Amygdala (tissue), 56 donors: ENCODE measurements around the gene TATDN2.

Source experiments
- DNase-seq, 56 donors: peaks; one replicate each; lab custom pipeline; 2025; lab: John Stamatoyannopoulos, UW

The TATDN2 gene

DNA sequence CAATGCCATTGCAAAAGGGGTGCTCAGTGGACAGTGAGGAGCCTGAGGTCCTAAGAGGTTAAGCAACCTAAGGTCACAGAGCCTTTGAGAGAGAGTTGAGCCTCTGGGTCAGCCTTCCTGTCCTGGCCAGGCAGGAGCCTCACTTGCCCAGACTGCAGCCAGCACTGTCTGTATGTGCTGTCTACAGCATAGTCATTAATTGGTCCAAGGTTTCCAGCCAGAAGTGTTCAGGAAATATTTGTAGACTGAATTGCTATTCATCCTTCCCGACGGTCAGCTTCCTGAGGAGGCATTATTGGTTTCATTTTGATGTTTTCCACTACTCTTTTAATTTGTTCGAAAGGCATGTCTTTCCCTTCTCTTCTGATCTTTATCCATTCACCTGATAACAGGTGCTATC, 64.6 kb downstream of the TATDN2 start:
- no peak for DNase-seq

DNA sequence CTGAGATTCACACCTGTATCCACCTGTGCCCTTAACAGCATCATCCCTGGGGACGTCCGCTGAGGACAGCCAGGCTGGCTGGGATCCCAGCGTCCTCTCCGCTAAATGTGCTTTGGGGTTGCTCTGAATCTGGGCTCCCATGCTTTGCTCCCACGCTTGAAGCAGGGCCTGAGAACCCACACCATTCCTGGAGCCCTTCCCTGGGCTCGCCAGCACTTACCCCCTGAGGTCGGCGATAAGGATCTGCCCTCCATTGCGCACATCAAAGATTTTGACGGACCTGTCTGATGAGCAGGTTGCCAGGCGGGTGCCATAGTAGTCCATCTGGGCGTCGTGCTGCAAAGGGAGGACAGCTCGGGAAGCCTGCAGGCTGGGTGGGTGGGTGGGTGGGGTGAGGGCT, 66.8 kb downstream of the TATDN2 start:
- DNase-seq = no peak

DNA sequence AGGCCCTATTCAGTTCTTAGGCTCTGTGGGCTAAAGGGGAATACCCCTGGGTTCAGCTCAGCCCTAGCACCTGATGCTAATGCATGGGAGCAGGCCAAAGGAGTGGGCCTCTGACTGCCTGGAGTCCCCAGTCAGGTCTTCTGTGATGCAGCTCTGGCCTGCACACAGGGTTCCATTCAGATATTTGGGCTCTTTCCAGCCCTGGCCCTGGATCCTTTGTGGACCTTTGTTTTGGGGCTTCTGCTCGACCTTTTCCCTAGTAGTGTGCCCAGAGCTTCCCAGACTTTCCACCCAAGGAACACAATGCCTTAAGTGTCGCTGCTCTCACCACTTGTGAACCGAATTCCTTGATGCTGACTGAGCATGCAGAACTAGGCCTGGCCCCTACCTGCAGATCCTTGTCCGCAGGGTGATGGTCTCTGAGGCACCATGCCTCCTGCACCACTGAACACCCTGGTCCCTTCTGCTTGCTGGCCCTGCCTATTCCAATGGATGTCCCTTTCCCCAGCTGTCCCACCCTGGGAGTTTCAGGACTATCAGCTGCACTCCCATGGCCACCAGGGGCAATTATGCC, 67.6 kb downstream of the TATDN2 start:
- peak in 9 of 56 donors; percentile 7 to 54 (median 23) for DNase-seq

DNA sequence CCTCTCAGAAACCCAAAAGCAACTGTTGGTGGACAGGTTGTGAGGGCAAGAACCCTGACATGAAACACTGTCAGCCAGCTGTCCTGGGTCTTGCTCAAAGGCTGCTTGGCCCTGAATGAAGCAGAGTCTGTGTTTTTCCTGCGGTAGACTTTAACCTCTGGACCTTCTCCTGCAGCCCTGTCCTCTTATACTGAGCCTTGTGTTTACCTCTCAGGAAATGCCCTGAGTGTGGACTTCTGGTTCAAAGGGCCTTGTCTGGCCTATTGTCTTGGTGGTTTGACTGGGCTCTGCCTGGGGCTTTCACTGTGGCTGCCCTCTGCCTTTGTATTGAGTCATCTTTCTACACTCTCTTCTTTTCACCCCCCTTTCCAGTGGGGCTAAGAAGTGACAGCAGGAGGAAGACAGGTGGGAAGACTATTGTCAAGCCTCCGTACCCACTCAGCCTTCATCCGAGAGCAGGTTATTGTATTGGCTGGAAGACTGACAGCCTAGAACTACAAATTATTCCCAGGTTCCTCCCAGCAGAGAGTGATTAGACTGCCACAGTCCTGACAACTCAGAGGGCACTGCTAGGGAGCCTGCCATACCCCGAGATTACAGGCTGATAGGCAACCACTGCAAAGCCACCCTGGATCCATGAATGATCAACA, 69.2 kb downstream of the TATDN2 start:
- DNase-seq = no peak

DNA sequence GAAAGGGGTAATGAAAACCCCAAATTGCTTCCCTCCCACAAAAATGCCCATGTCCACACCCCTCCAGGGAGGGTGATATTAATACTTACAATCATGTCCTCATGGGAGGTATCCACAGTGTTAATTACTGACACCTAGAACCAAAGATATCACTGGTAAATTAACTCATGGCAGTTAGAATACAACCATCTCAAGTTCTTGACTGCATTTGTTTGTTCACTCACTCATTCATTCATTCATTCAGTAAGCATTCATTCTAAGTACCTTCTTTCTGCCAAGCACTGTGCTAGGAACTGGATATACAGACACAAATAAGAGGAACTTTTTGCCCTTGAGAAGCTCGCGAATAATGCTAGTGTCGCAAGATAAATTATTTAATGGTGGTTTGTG, 69.7 kb downstream of the TATDN2 start:
- DNase-seq = no peak

DNA sequence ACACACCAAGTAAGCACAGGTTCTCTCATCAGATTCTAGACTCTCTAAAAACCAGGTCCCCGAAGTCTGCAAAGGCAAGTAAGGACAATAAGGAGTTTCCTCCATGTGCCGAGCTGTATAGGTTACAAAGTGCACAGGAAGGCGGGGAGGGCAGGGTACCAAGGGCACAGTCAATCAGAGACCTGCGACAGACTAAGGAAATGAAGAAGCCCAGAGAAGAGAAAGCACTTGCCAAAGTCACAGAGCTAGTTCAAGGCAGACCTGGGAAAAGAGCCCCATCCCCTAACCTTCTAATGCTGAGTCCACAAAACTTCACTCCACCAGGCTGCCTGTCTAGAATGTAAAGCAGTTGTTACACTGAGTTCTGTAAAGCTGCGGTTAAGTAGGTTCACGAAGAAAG, 71.0 kb downstream of the TATDN2 start:
- DNase-seq = no peak

DNA sequence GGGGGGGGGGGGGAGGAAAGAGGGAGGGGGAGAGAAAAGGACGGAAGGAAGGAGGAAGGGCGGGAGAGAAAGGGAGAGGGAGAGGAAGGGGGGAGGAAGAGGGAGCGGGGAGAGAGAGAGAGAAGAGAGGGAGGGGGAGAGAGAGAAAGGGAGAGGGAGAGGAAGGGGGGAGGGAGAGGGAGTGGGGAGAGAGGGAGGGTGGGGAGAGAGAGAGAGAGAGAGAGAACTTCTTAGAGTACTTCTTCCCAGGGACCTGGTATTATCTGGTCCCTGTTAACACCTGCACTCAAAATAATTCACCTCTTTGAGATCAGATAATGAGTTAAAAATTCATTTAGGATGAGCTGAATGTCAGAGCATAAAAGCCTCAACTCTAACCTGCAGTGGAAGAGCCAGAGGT, 71.5 kb downstream of the TATDN2 start:
- DNase-seq = no peak

DNA sequence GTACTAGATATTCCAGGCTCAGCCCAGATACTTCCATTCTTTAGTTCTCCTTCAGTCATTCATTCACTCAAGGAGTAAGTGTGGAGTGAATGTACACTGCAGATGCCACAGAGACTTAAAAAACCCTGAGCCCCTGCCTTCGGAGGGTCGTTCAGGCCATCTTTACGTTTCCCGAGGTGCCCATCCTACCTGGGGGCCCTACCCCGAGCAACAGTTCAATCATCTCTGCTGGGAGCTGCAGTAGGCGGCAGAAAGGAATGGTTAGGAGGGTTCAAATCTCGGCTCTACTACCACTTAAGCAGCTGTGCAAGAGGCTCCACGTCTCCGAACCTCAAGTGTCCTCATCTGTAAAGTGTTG, 72.0 kb downstream of the TATDN2 start:
- no peak for DNase-seq

DNA sequence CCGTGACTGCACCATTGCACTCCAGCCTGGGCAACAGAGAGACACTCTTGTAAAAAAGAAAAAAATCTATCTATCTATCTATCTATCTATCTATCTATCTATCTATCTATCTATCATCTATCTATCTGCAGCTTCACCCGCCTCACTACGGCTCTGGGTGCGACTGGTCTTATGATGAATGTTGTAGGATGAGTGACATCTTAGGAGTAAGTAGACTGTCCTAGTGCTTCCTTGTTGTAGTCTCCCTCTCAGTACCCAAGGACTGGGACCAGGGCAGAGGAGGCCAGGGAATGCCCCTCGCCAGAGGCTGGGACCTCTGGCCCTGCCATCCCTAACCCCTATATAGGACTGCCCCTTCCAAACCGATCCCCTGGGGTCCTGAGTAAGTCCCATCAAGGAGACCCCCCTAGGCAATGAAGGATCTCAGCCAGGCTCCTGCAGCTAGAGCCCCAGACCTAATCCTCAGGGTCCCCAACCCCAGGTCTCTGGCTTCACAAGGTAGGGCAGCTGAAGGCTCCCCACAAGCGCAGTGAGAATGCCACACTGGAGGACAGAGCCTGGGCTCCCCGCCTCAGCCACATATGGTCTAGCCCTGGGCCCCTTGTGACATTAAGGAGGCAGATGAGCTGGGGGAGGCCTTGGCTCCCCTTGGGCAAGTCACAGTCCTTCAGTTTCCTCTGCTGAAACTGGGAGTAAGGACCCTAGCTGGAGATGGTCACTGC, 73.5 kb downstream of the TATDN2 start:
- no peak for DNase-seq

DNA sequence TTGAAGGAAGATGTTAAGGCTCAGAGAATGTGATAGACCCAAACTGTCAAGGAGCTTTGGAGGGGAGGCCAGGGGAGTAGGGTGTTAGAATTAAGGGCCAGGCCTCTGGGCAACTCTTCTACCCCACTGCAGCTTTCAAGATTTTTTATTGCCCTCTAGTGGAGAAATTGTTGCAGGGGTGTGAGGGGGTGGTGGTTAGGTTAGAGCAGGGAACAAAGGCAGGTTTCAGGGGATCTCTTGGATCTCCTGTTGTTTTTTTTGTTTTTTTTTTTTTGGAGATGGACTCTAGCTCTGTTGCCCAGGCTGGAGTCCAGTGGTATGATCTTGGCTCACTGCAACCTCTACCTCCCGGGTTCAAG, 74.1 kb downstream of the TATDN2 start:
- DNase-seq = no peak

DNA sequence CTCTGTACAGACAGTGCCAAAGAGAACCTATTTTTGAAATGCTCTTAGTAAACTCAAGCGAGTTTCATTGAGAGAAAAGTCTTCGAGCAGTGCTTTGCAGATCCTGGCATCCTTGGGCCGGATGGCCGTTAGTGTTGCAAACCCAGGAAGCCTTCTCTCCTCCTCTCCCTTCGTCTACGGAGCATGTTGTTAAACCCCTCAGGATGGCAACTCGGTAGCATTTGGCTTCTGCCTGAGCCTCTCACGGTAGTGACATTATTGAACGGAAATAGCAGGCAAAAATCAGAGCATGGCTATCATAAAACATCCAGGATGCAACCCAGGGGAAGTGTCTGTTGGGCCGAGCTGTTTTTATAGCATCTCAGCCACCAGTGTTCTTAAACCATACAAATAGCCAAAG, 79.3 kb downstream of the TATDN2 start:
- DNase-seq = no peak

DNA sequence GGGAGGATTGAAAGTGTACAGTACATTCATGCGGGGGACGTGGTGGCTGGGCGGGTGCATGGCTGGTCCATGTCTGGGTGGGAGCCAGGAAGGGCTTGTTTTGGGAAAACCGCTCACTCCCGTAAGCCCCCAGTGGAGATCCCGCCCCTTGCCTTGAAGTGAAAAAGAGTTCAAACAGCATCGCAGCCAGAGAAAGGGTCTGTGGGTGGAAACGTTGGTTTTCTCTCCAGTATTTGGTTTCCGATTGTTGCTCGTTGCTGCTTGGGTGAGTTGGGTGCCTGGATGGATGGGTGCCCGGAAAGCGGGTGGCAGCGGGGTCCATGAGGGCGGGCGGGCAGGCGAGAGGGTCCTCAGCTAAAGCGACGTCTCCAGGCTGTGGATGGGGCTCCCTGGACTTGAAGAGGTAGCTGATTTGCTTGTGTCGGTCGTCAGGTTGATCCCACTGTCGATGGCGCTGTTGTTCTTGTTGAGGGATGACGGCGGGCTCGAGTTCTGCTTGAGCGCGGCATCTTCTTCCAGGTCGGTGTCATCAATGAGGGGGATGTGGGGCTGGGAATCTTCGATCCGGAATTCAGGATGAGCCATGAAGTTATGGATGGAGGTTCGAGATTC, 80.3 kb downstream of the TATDN2 start:
- DNase-seq = no peak

DNA sequence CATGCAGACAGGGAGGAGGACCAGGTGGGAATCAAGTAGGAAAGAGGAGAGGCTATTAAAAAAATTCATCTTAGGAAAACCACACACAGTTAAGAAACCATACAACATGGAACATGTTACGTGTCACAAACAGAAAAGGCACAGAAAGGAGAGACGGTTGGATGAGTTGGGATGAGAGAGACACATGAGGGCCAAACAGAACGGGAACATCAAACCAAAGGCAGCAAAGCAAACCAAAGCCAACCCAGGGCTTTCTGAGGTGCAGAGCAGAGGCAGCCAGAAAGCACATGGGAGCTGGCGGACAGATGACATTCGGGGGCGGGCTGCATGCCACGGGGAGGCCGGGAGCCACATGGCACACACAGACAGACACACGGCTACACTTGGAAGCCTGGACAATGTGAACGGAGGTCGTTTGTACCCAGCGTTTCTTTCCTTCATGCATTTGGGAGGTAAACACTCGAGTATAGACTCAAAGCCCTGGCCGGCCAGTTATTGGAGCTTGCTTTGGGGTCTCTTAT, 81.3 kb downstream of the TATDN2 start:
- DNase-seq = no peak

DNA sequence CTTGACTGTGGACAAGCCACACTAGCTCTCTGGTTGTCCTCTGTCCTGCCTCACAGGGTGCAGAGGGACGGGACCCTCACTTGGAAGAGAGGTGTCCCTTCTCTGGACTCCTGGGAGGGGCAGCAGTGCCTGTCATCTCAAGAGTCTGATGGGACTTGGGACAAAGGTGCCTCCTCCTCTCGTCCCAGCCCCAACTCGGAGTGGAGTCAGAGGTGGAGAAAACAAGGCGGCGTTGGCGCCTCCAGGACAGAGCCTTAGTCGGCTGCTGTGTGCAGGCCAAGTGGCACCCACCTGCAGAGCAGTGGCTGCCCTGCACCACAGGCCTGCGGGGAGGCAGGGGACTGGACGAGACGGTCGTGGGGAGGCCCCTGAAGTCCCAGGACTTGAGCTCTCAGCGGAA, 82.1 kb downstream of the TATDN2 start:
- DNase-seq = no peak
